SU-DHL-6 (cell line): Measurements from ENCODE around the gene DAPK1.

Experiments
- CTCF ChIP-seq: fragments of 200-600 bp; sonication (generic); IDR thresholded peaks from one replicate; pipeline ENCODE4 v1.5.1; 2017; ENCODE audit warnings: antibody characterized with exemption, mild to moderate bottlenecking, low read length, moderate library complexity; ENCODE audit not compliant: insufficient read depth, poor library complexity, severe bottlenecking
- EZH2phosphoT487 ChIP-seq: fragments of 200-600 bp; sonication (generic), shearing (Covaris generic); conservative IDR thresholded peaks from 2 replicates; pipeline ENCODE4 v1.6.1; 2018; ENCODE audit warnings: mild to moderate bottlenecking, antibody characterized with exemption, low read length, moderate library complexity, mixed read lengths

- TF ChIP-seq CTCF = no peak
- TF ChIP-seq EZH2phosphoT487 = no peak
Observed at GRCh38 chr9:87611776-87612175, 114.1 kb downstream of the DAPK1 start.
